Endothelial cell (in vitro differentiated cells): ENCODE data around the gene DOHH. TPM values are rescaled to one million over a fixed set of nuclear protein-coding genes. Genes with fewer than 3 reads are reported as not detected.

ENCODE experiments used
- DNase-seq: peaks from one replicate; pipeline ENCODE4 v3.0.0; 2021; ENCODE audit warnings: low spot score
- H3K27ac Mint-ChIP-seq: one replicate; pipeline ENCODE4 v1.8.0; 2021; ENCODE audit warnings: mixed read lengths, inconsistent platforms; ENCODE audit not compliant: unreplicated experiment
- H3K27me3 Mint-ChIP-seq: one replicate; pipeline ENCODE4 v1.8.0; 2021; ENCODE audit warnings: mild to moderate bottlenecking, moderate library complexity, mixed read lengths, inconsistent platforms; ENCODE audit not compliant: unreplicated experiment
- H3K36me3 Mint-ChIP-seq: one replicate; pipeline ENCODE4 v1.8.0; 2021; ENCODE audit warnings: mild to moderate bottlenecking, low read depth, mixed read lengths, inconsistent platforms; ENCODE audit not compliant: unreplicated experiment
- H3K4me1 Mint-ChIP-seq: one replicate; pipeline ENCODE4 v1.8.0; 2021; ENCODE audit warnings: mild to moderate bottlenecking, mixed read lengths, inconsistent platforms; ENCODE audit not compliant: unreplicated experiment
- H3K4me3 Mint-ChIP-seq: one replicate; pipeline ENCODE4 v1.8.0; 2021; ENCODE audit warnings: mild to moderate bottlenecking, mixed read lengths, inconsistent platforms; ENCODE audit not compliant: unreplicated experiment
- H3K9me3 Mint-ChIP-seq: one replicate; pipeline ENCODE4 v1.8.0; 2021; ENCODE audit warnings: mixed read lengths, inconsistent platforms; ENCODE audit not compliant: unreplicated experiment
- total RNA-seq: library from RNA; stranded (reverse); fragmentation: NEBNext Ultra II Directional; extraction: Animal tissue kit (Norgen Biotek cat#: 25700); gene quantifications from one replicate; pipeline ENCODE4 v1.2.1, GENCODE V29; 2021; ENCODE audit not compliant: unreplicated experiment
- TF ChIP-seq, protein P1 (sequence below): fragments of 200-600 bp; sonication (generic); IDR thresholded peaks from one replicate; pipeline ENCODE4 v1.5.0; 2021; ENCODE audit warnings: antibody characterized with exemption; ENCODE audit not compliant: unreplicated experiment

The DOHH gene
- total RNA-seq, 1 donor from 2014 or later: 8.7 TPM

GRCh38 chr19:3503036-3503572 is 2.6 kb upstream of the DOHH start:
- TF ChIP-seq, protein P1, sequence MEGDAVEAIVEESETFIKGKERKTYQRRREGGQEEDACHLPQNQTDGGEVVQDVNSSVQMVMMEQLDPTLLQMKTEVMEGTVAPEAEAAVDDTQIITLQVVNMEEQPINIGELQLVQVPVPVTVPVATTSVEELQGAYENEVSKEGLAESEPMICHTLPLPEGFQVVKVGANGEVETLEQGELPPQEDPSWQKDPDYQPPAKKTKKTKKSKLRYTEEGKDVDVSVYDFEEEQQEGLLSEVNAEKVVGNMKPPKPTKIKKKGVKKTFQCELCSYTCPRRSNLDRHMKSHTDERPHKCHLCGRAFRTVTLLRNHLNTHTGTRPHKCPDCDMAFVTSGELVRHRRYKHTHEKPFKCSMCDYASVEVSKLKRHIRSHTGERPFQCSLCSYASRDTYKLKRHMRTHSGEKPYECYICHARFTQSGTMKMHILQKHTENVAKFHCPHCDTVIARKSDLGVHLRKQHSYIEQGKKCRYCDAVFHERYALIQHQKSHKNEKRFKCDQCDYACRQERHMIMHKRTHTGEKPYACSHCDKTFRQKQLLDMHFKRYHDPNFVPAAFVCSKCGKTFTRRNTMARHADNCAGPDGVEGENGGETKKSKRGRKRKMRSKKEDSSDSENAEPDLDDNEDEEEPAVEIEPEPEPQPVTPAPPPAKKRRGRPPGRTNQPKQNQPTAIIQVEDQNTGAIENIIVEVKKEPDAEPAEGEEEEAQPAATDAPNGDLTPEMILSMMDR: no peak
- Mint-ChIP-seq H3K4me3 (no peak overlapping the region), H3K27me3 (peaks cover 12% of the 10 kb centered on the region), H3K27ac (no peak overlapping the region), H3K9me3 (no peaks in the 10 kb centered on the region), H3K36me3 (peaks cover under 1% of the 10 kb centered on the region), H3K4me1 (peaks cover 17% of the 10 kb centered on the region)
- no peak for DNase-seq

- H3K27ac Mint-ChIP-seq: no peak overlapping the region
- peaks cover 11% of the 10 kb centered on the region for H3K27me3 Mint-ChIP-seq
- TF ChIP-seq, protein P1: no peak
- H3K9me3 Mint-ChIP-seq: no peaks in the 10 kb centered on the region
- H3K4me1 Mint-ChIP-seq: peaks cover 11% of the 10 kb centered on the region
- DNase-seq: no peak
- peaks cover 4% of the 10 kb centered on the region for H3K36me3 Mint-ChIP-seq
- H3K4me3 Mint-ChIP-seq: no peak overlapping the region
Observed at GRCh38 chr19:3501780-3502179, 1.3 kb upstream of the DOHH start.

DNA sequence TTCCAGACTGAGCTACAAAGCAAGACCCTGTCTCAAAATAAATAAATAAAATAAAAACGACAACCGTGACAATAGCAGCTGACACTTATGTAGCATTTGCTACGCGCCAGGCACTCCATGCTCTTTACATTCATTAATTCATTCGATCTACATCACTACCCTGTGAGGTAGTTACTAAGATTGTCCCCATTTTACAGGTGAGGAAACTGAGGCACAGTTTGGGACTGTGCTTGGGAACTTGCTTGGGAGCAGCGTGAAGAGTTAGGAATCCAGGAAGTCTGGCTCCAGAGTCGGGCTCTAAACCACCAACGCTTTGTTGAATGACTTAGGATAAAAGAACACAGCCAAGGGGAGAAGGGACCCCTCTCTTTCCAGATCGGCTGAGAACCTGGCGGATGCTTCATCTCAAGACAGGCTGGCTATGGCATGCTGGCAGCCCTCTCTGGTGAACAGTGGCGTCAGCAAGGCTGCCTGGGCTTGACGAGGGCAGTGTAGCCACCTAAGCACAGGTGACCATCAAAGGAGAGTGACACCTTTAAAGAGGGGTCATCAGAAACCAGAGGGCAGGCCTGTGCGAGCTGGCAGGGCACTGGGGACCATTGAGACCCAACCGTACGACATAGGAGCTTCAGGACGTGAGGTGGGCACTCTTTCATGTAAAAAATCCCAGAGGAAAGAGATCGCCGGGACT is 591 bp downstream of the DOHH start:
- peaks cover 5% of the 10 kb centered on the region for H3K27me3 Mint-ChIP-seq
- H3K9me3 Mint-ChIP-seq: no peaks in the 10 kb centered on the region
- DNase-seq: no peak
- peak overlapping the region; percentile 98 for H3K4me3 Mint-ChIP-seq
- H3K36me3 Mint-ChIP-seq: peaks cover 4% of the 10 kb centered on the region
- peak overlapping the region; percentile 98 for H3K27ac Mint-ChIP-seq
- H3K4me1 Mint-ChIP-seq: peaks cover 11% of the 10 kb centered on the region
- TF ChIP-seq, protein P1: no peak

DNA sequence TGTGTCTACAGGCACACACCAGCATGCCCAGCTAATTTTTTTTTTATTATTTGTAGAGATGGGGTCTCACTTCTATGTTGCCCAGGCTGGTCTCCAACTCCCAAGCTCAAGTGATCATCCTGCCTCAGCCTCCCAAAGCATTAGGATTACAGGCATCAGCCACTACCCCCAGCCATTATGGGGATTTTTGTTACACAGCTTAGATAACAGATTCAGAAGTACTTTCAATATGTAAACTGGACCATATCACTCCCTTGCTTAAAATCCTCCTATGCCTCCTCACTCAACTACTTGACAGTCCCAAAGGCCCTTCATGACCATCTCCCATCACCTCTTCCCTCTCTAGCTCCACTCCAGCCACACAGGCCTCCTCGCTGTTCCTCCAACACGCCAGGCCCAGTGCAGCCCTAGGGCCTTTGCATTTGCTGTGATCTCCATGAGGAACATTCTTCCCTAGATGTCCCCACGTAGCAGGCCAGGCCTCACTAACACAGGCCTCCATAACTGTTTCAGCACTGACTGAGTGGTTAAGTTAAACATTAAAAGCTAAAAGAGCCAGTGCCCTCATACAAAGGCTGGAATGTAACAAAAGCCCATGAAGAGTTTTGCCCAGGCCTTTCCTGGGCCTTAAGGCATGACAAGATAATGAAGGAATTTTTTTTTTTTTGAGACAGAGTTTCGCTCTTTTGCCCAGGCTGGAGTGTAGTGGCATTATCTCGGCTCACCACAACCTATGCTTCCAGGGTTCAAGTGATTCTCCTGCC is 2.5 kb downstream of the DOHH start:
- peaks cover 6% of the 10 kb centered on the region for H3K27me3 Mint-ChIP-seq
- no peaks in the 10 kb centered on the region for H3K9me3 Mint-ChIP-seq
- H3K27ac Mint-ChIP-seq: no peak overlapping the region
- peaks cover 10% of the 10 kb centered on the region for H3K36me3 Mint-ChIP-seq
- DNase-seq: no peak
- TF ChIP-seq, protein P1: no peak
- H3K4me3 Mint-ChIP-seq: no peak overlapping the region
- peaks cover 6% of the 10 kb centered on the region for H3K4me1 Mint-ChIP-seq
